WERI-Rb-1 (cell line): ENCODE results near the gene ABI2.
A peak's percentile ranks its signal among the peaks of the same experiment; 100 is the strongest.
"Not testable (repeated sequence)": the region's sequence is repeated elsewhere in the genome, so short reads cannot be mapped to it uniquely, and the experiment has no call there.

Experiments used
- DNase-seq: peaks from one replicate; pipeline ENCODE4 v3.0.0-alpha.2; 2020
- H3K27ac ChIP-seq: fragments of 250-450 bp; sonication (Bioruptor Pico); 2 replicates; pipeline ENCODE4 v1.5.1; 2020; ENCODE audit warnings: mild to moderate bottlenecking, moderate library complexity
- H3K27me3 ChIP-seq: fragments of 250-450 bp; sonication (Bioruptor Pico); 2 replicates; pipeline ENCODE4 v1.5.1; 2021; ENCODE audit warnings: mild to moderate bottlenecking, low read depth, moderate library complexity; ENCODE audit not compliant: insufficient read depth, severe bottlenecking
- H3K36me3 ChIP-seq: fragments of 250-450 bp; sonication (Bioruptor Pico); 2 replicates; pipeline ENCODE4 v1.5.1; 2020; ENCODE audit warnings: mild to moderate bottlenecking, moderate library complexity
- H3K4me3 ChIP-seq: 2 replicates; pipeline ENCODE4 v1.5.1; 2011; ENCODE audit warnings: low read depth, mild to moderate bottlenecking, control low read depth, low read length
- H3K9me3 ChIP-seq: fragments of 250-450 bp; sonication (Bioruptor Pico); 2 replicates; pipeline ENCODE4 v1.5.1; 2021; ENCODE audit warnings: mild to moderate bottlenecking, moderate library complexity; ENCODE audit not compliant: severe bottlenecking
- CTCF ChIP-seq: IDR thresholded peaks from 2 replicates; pipeline ENCODE4 v1.5.1; 2011; ENCODE audit warnings: low read depth, mild to moderate bottlenecking, control low read depth, inconsistent platforms, low read length

Gene ABI2

GRCh38 chr2:203301667-203302066 lies 26.5 kb upstream of the ABI2 start:
- Histone ChIP-seq H3K27ac (no peak overlapping the region), H3K36me3 (peaks cover under 1% of the 10 kb centered on the region; the same call in 1 of the 2 replicates), H3K9me3 (no peaks in the 10 kb centered on the region), H3K27me3 (no peaks in the 10 kb centered on the region), H3K4me3 (no peak overlapping the region)
- TF ChIP-seq CTCF, result no peak
- no peak for DNase-seq

- H3K27me3 ChIP-seq, H3K27ac ChIP-seq, DNase-seq, H3K4me3 ChIP-seq, H3K9me3 ChIP-seq, H3K36me3 ChIP-seq: not testable (repeated sequence)
These were observed 25.6 kb upstream of the ABI2 start for GRCh38 chr2:203302586-203302985.

GRCh38 chr2:203310688-203311436 lies 17.3 kb upstream of the ABI2 start:
- no peak for TF ChIP-seq CTCF
- Histone ChIP-seq H3K4me3 (no peak overlapping the region), H3K36me3 (no peaks in the 10 kb centered on the region), H3K27me3 (no peaks in the 10 kb centered on the region), H3K27ac (no peak overlapping the region), H3K9me3 (no peaks in the 10 kb centered on the region)
- no peak for DNase-seq

- no peak for TF ChIP-seq CTCF
- peaks cover 7% of the 10 kb centered on the region for H3K36me3 ChIP-seq
- H3K4me3 ChIP-seq, result no peak overlapping the region
- H3K9me3 ChIP-seq, result no peaks in the 10 kb centered on the region
- H3K27ac ChIP-seq, result no peak overlapping the region
- H3K27me3 ChIP-seq, result no peaks in the 10 kb centered on the region
- DNase-seq, result no peak
These were observed 1.8 kb upstream of the ABI2 start for GRCh38 chr2:203326356-203326755.

GRCh38 chr2:203327582-203327900 lies 653 bp upstream of the ABI2 start:
- H3K27ac ChIP-seq, result peak overlapping the region; percentile 97
- no peak for TF ChIP-seq CTCF
- no peaks in the 10 kb centered on the region for H3K27me3 ChIP-seq
- H3K9me3 ChIP-seq, result no peaks in the 10 kb centered on the region
- H3K4me3 ChIP-seq, result peak overlapping the region; percentile 98
- peaks cover 10% of the 10 kb centered on the region for H3K36me3 ChIP-seq
- no peak for DNase-seq

GRCh38 chr2:203328760-203329540 lies 756 bp downstream of the ABI2 start:
- Histone ChIP-seq H3K4me3 (peak overlapping the region; percentile 91), H3K36me3 (peaks cover 11% of the 10 kb centered on the region), H3K27me3 (no peaks in the 10 kb centered on the region), H3K9me3 (no peaks in the 10 kb centered on the region), H3K27ac (peak overlapping the region; percentile 97)
- TF ChIP-seq CTCF, result no peak
- peak; percentile 37 for DNase-seq
